ENCODE data around the gene TSC22D1.

The TSC22D1 gene

GRCh38 chr13:44416301-44416700 is 159.8 kb downstream of the TSC22D1 start:
- DNase-seq = no peak
- intact Hi-C loops (cut with DNase I) = no loop called here

GRCh38 chr13:44415815-44416214 is 160.3 kb downstream of the TSC22D1 start:
- DNase-seq = no peak
- intact Hi-C loops (cut with DNase I) = no loop called here

- DNase-seq = no peak
- intact Hi-C loops (cut with DNase I) = no loop called here
These were observed 161.4 kb downstream of the TSC22D1 start for GRCh38 chr13:44414716-44415115.

- no peak for DNase-seq
- intact Hi-C loops (cut with DNase I) = no loop called here
These were observed 163.0 kb downstream of the TSC22D1 start for GRCh38 chr13:44413095-44413494.

- intact Hi-C loops (cut with DNase I) = no loop called here
- no peak for DNase-seq
These were observed 163.7 kb downstream of the TSC22D1 start for GRCh38 chr13:44412346-44412935.

- intact Hi-C loops (cut with DNase I) = no loop called here
- no peak for DNase-seq
These were observed 164.3 kb downstream of the TSC22D1 start for GRCh38 chr13:44411841-44412240.

GRCh38 chr13:44410328-44410859 is 165.7 kb downstream of the TSC22D1 start:
- intact Hi-C loops (cut with DNase I) = no loop called here
- DNase-seq = no peak

- intact Hi-C loops (cut with DNase I) = no loop called here
- DNase-seq = no peak
These were observed 166.5 kb downstream of the TSC22D1 start for GRCh38 chr13:44409595-44409994.

- DNase-seq = no peak
- intact Hi-C loops (cut with DNase I) = no loop called here
These were observed 168.2 kb downstream of the TSC22D1 start for GRCh38 chr13:44407891-44408290.

- intact Hi-C loops (cut with DNase I) = no loop called here
- DNase-seq = no peak
These were observed 168.8 kb downstream of the TSC22D1 start for GRCh38 chr13:44407379-44407778.

GRCh38 chr13:44406617-44407016 is 169.5 kb downstream of the TSC22D1 start:
- no peak for DNase-seq
- intact Hi-C loops (cut with DNase I) = no loop called here

GRCh38 chr13:44404261-44405132 is 171.6 kb downstream of the TSC22D1 start:
- intact Hi-C loops (cut with DNase I) = no loop called here

GRCh38 chr13:44403461-44404056 is 172.6 kb downstream of the TSC22D1 start:
- DNase-seq = peak in 1 of 10 donors; percentile 69
- intact Hi-C loops (cut with DNase I) = no loop called here

More at GRCh38 chr13:44404261-44405132, 171.6 kb downstream of the TSC22D1 start:
- DNase-seq = peak in 1 of 10 donors; percentile 70

- intact Hi-C loops (cut with DNase I) = no loop called here
- peak in 1 of 10 donors; percentile 41 for DNase-seq
These were observed 173.2 kb downstream of the TSC22D1 start for GRCh38 chr13:44402899-44403445.

GRCh38 chr13:44401577-44401976 is 174.6 kb downstream of the TSC22D1 start:
- DNase-seq = no peak

GRCh38 chr13:44400736-44401135 is 175.4 kb downstream of the TSC22D1 start:
- no peak for DNase-seq
- intact Hi-C loops (cut with DNase I) = no loop called here

More at GRCh38 chr13:44401577-44401976, 174.6 kb downstream of the TSC22D1 start:
- intact Hi-C loops (cut with DNase I) = no loop called here

GRCh38 chr13:44399074-44399473 is 177.1 kb downstream of the TSC22D1 start:
- intact Hi-C loops (cut with DNase I) = no loop called here
- DNase-seq = no peak

- intact Hi-C loops (cut with DNase I) = no loop called here
- no peak for DNase-seq
These were observed 177.5 kb downstream of the TSC22D1 start for GRCh38 chr13:44398606-44399005.

GRCh38 chr13:44397766-44398223 is 178.3 kb downstream of the TSC22D1 start:
- intact Hi-C loops (cut with DNase I) = no loop called here
- no peak for DNase-seq

- DNase-seq = peak in 1 of 10 donors; percentile 71
- intact Hi-C loops (cut with DNase I) = no loop called here
These were observed 179.2 kb downstream of the TSC22D1 start for GRCh38 chr13:44396701-44397580.
